Chondrocyte (in vitro differentiated cells): ENCODE data around the gene COL16A1. TPM values are rescaled to one million over a fixed set of nuclear protein-coding genes. Genes with fewer than 3 reads are reported as not detected.
"Not testable (repeated sequence)": the region's sequence is repeated elsewhere in the genome, so short reads cannot be mapped to it uniquely, and the experiment has no call there.

Experiments
- DNase-seq: peaks from one replicate; pipeline ENCODE4 v3.0.0; 2021; ENCODE audit warnings: mixed read lengths, low spot score
- H3K27ac Mint-ChIP-seq: one replicate; pipeline ENCODE4 v1.8.0; 2021; ENCODE audit warnings: mild to moderate bottlenecking, moderate library complexity, mixed read lengths; ENCODE audit not compliant: unreplicated experiment
- H3K27me3 Mint-ChIP-seq: 2 replicates; pipeline ENCODE4 v1.8.0; 2021; ENCODE audit warnings: low read depth, mixed read lengths
- H3K36me3 Mint-ChIP-seq: 2 replicates; pipeline ENCODE4 v1.8.0; 2021; ENCODE audit warnings: low read depth, mixed read lengths
- H3K4me1 Mint-ChIP-seq: 2 replicates; pipeline ENCODE4 v1.8.0; 2021; ENCODE audit warnings: low read depth, mild to moderate bottlenecking, mixed read lengths
- H3K4me3 Mint-ChIP-seq: one replicate; pipeline ENCODE4 v1.8.0; 2021; ENCODE audit warnings: mild to moderate bottlenecking, moderate library complexity, mixed read lengths; ENCODE audit not compliant: unreplicated experiment
- H3K9me3 Mint-ChIP-seq: 2 replicates; pipeline ENCODE4 v1.8.0; 2021; ENCODE audit warnings: low read depth, mixed read lengths
- CTCF ChIP-seq: fragments of 200-600 bp; sonication (generic); IDR thresholded peaks from 2 replicates; pipeline ENCODE4 v1.5.0; 2021; ENCODE audit warnings: antibody characterized with exemption, mild to moderate bottlenecking, moderate library complexity
- total RNA-seq: library from RNA; stranded (reverse); gene quantifications from 3 replicates; pipeline ENCODE4 v1.2.1, GENCODE V29; 2021

The COL16A1 gene
- total RNA-seq, 1 donor from 2014 or later: 230 TPM

- H3K4me1 Mint-ChIP-seq: peaks cover 78% of the 10 kb centered on the region
Measured at GRCh38 chr1:31712068-31712467, 8.3 kb upstream of the COL16A1 start.

GRCh38 chr1:31708324-31708723 is 4.5 kb upstream of the COL16A1 start:
- DNase-seq: no peak
- Mint-ChIP-seq H3K27me3 (no peaks in the 10 kb centered on the region), H3K9me3 (no peaks in the 10 kb centered on the region), H3K4me3 (no peak overlapping the region), H3K27ac (peak overlapping the region; percentile 89), H3K36me3 (no peaks in the 10 kb centered on the region), H3K4me1 (peaks cover 75% of the 10 kb centered on the region)
- TF ChIP-seq CTCF: no peak

More at GRCh38 chr1:31712068-31712467, 8.3 kb upstream of the COL16A1 start:
- DNase-seq: no peak
- peak overlapping the region; percentile 19 for H3K4me3 Mint-ChIP-seq
- no peaks in the 10 kb centered on the region for H3K9me3 Mint-ChIP-seq
- no peaks in the 10 kb centered on the region for H3K27me3 Mint-ChIP-seq
- no peaks in the 10 kb centered on the region for H3K36me3 Mint-ChIP-seq
- peak overlapping the region; percentile 98 for H3K27ac Mint-ChIP-seq
- TF ChIP-seq CTCF: no peak

DNA sequence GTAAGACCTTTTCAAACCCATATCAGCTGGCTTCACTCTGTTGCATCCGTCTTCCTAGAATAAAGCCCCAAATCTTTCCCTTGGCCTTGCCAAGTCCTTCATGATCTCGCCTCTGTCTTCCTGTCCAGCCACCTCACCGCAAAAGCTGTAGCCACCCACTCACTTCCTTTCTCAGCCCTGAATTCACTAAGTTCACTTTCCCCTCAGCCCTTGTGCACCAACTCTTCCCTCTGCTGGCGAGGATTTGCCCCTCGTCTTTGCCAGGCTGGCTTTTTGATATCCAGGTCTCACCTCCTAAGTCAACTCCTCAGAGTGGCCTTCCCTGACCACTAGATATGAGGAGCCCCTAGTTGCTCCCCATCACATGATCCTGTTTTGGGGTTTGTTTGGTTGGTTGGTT is 3.9 kb upstream of the COL16A1 start:
- peak overlapping the region; percentile 89 for H3K27ac Mint-ChIP-seq
- TF ChIP-seq CTCF: peak; percentile 62
- H3K4me3 Mint-ChIP-seq: no peak overlapping the region
- no peaks in the 10 kb centered on the region for H3K36me3 Mint-ChIP-seq
- no peaks in the 10 kb centered on the region for H3K27me3 Mint-ChIP-seq
- H3K9me3 Mint-ChIP-seq: no peaks in the 10 kb centered on the region
- H3K4me1 Mint-ChIP-seq: peaks cover 75% of the 10 kb centered on the region
- DNase-seq: no peak

DNA sequence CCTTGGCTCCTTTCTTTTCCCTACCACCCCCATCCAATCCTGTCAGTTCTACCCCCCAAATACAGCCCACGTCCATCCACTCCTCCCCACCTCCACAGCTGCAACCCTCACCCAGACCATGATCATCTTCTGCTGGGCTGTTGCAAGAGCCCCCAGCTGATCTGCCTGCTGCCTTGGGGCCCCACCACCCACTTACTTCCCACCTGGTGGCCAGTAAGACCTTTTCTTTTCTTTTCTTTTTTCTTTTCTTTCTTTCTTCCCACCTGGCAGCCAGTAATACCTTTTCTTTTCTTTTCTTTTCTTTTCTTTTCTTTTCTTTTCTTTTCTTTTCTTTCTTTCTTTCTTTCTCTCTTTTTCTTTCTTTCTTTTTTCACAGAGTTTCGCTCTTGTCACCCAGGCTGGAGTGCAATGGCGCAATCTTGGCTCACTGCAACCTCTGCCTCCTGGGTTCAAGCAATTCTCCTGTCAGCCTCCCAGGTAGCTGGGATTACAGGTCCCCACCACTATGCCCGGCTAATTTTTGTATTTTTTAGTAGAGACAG is 3.3 kb upstream of the COL16A1 start:
- H3K4me3 Mint-ChIP-seq, H3K27me3 Mint-ChIP-seq, DNase-seq, H3K36me3 Mint-ChIP-seq, H3K9me3 Mint-ChIP-seq: not testable (repeated sequence)
- peak overlapping the region; percentile 89 for H3K27ac Mint-ChIP-seq
- H3K4me1 Mint-ChIP-seq: peaks cover 75% of the 10 kb centered on the region

GRCh38 chr1:31706384-31707058 is 2.7 kb upstream of the COL16A1 start:
- H3K27me3 Mint-ChIP-seq: no peaks in the 10 kb centered on the region
- H3K4me3 Mint-ChIP-seq: no peak overlapping the region
- no peak for DNase-seq
- no peaks in the 10 kb centered on the region for H3K36me3 Mint-ChIP-seq
- TF ChIP-seq CTCF: no peak
- H3K27ac Mint-ChIP-seq: no peak overlapping the region
- peaks cover 76% of the 10 kb centered on the region for H3K4me1 Mint-ChIP-seq
- no peaks in the 10 kb centered on the region for H3K9me3 Mint-ChIP-seq
